DMS114 treated with DMSO at 0.1 percent for 48 hours (cell line): ENCODE data around the gene PABPC4L.
"Not testable (repeated sequence)": the region's sequence is repeated elsewhere in the genome, so short reads cannot be mapped to it uniquely, and the experiment has no call there.

ENCODE experiments used
- DNase-seq: peaks from one replicate; lab custom pipeline; 2025; ENCODE audit not compliant: unreplicated experiment; lab: John Stamatoyannopoulos, UW

The PABPC4L gene

DNA sequence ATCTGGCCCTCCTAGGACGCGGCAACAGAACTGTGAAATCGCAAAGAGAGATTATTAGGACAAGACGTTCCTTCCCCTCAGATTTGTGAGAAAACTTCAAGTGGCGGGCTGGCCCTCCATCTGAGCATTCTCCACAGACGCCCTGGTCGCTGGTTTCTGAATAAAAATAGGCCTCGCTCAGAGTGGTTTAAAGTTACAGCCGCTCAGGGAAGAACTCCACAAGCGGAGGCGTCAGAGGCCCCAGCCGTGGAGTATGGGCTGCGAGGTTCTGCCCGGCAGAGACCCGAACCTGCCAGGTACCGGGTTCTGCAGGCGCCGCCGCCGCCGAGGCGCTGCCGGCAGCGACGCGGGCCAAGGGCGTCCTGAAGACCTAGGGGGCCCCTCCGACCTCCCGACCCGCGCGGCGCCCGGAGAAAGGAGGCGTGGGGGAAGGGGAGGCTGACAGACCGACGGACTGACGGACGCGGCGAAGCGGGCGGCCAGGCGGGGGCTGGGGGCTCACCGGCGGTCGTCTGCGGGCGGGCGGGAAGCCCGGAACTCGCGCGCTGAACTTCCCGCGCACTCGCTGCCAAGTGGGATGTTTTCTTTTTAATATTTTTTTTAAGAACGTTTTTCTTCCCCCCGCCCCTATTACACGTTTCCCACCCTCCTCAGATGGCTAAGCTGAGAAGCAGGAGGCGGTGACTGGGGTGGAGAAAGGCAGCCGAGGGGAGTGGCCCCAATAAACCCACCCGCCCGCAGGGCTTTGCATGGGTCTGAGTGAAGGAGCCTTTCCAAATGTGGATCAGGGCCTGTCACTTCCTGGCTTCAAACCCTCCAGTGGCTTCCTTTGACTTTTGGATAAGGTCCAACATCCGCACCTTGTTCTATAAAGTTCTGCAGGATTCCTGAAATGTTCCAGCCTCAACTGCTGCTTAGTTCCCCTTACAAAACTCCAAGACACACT is at the start of gene PABPC4L:
TSS of gene PABPC4L (minus strand) at position 574 of the 946 bp plus-strand sequence. CDS start 770 bp downstream, outside the sequence.
- DNase-seq: no peak

DNA sequence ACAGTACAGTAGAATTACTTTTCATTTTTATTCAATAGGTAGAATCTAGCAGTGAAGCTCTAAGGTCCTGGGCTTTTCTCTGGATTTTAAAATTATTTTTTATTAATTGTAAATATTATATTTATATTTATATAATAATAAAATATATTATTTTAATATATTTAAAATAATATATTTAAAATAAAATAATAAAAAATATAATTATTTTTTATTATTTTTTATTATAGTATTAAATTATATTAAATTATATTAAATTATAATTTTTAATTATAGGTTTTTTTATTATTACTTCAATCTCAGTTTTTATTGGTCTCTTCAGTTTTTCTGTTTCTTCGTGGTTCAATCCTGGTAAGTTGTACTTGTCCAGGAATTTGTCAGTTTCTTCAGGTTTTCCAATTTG is 49.7 kb upstream of the PABPC4L start:
- no peak for DNase-seq

DNA sequence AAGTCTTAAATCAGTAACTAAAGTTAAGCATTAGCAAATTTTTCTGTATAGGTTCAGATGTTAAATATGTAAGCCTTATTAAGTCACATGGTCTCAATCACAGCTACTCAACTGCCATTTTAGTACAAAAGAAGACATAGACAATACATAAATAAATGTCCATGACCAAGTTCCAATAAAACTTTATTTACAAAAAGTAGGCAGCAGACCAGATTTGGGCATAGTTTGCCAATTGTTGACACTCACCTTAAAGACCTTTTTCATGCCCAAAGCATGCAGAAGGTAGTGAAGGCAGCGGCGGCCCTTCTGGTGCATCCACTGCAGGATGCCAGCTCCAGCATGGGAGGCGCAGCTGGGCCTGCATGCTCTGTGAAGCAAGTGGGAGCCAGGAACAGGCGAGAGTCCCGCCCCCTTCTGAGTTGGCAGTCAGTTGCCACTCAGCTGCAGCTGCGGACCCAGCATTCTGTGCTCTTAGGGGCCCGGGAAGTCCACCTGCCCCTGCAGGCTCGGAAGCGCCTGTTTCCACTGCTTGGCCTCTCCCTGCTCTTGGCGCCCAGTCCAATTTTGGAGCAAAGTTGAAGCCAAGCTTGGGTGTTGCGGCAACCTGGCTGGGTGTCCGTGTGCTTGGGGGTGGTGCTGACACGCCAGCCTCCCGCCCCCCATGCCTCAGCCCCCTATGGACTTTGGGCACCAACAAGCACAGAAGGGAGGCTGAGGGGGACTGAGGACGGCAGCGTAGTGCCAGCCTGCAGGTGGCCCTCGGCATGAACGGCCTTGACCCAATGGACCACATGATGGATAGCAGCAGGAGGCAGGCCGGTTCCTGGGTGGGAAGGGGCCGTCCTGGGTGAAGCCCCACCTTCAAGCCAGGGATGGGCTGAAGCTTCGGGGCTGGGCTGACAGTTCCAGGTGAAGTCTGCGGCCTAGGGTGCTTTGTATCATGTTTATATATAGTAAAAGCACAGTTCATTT is 42.4 kb upstream of the PABPC4L start:
- no peak for DNase-seq

DNA sequence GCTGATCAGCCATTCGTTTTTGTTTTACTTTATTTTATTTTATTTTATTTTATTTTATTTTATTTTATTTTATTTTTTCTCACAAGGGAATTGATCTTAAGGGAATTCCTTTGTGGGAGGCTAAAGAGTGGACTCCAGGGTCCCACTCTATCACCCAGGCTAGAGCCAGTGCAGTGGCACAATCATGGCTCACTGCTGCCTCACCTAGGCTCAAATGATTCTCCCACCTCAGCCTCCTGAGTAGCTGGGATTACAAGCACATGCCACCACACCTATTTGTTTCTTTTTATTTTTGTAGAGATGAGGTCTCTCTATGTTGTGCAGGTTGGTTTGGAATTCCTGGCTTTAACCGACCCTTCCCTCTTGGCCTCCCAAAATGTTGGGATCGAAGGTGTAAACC is 17.5 kb upstream of the PABPC4L start:
- DNase-seq: no peak

DNA sequence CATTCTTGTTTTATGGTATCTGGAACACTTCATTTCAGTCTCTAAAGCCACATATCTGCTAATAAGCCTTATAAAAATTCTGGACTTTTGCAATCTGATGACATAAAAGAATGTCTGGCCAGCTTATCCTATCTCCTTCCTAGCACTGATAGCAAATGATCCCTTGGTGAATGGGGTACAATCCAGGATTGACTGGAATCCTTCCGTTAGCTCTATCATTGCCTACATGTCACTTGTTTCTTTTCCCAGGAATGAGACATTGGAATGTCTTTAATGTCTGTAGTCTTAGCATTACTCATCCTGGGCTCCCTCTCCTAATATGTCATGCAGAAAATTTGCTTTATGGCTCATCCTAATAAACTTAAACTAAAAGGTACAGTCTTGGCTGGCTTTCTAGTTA is 14.8 kb upstream of the PABPC4L start:
- DNase-seq: no peak

DNA sequence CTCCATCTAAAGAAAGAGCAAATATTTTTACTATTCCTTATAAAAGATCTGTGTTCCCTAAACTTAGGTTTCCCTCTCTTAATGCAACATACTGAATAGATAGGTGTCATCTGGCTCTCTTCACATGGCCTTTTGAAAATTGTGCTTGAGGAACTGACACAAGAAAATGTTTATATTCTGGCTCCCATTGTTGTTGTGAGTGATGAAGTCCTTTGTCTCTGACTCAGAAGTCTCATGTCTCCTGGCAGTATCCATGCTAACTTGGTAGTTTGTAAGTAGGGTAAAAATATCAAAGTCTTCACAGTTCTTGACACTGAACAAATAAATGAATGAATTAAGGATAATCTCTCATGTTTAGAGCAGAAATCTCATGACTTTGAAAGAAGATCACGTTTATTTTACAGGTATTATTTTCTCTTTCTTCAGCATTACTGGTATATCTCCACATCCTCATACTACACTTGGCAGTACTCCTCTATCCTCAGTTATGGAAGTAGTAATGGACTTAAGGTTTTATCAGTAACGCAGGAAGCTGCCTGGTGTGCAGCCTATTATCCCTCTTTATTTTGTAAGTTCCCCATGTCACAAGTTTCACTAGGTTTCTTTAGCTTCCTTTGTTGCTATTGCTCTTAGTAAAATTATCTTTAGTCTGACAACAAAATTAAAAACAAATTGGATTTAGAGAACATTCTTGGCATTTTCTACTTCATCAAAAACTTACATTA is 14.2 kb upstream of the PABPC4L start:
- no peak for DNase-seq

DNA sequence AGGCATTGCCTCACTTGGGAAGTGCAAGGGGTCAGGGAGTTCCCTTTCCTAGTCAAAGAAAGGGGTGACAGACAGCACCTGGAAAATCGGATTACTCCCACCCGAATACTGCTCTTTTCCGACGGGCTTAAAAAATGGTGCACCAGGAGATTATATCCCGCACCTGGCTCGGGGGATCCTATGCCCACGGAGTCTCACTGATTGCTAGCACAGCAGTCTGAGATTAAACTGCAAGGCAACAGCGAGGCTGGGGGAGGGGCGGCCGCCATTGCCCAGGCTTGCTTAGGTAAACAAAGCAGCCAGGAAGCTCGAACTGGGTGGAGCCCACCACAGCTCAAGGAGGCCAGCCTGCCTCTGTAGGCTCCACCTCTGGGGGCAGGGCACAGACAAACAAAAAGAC is 6.4 kb upstream of the PABPC4L start:
- DNase-seq: not testable (repeated sequence)

DNA sequence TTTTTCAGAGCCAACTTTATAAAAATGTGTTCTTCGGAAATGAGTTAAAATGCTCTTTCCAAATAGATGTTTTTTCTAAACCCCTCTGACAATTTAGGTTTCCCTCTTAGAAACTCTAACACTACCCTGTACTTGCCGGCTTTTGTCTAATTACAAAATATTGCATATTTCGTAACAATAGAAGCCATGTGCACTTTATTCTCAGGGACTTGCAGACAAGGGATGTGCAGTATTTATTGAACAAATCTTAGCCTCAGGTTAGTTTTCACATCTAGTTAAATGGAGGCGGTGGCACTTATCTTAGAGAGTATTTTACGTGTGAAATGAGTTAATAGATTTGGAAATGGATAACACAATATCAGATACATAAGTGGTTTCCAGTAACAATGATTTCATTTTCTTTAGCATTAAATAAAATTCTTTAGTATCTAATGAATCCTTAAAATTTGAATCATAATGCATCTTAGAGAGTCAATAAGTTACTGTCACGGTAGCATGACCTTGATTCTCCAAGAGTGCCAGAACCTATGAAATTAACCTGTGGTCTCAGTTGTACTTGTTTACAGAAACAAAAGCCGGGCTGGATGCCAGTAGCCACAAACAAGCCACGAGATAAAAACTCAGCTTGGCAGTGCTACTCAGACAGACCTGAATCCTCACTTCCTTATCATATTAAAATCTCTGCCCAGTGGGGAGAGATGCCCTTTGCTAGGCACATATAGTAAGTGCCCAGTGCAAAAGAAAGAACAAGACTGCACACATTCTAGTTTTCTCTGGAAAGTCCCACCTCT is 772 bp upstream of the PABPC4L start:
- DNase-seq: no peak

DNA sequence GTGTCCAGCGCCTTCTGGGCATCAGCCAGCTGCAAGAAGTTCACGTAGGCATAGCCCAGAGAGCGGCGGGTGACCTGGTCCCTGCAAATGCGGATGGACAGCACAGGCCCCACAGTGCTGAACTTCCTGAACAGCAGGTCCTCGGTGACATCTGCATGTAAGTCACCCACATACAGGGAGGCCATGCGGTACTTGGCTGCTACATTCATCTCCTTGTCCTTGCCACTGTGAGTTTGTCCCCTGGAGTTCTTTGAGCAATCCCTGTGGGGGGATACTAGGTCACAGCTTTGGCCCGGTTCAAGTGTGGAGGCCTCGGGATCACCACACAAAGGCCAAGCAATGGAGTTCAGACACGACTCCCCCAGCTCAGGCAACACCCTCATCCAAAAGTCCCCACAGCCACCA is 776 bp downstream of the PABPC4L start:
- no peak for DNase-seq

DNA sequence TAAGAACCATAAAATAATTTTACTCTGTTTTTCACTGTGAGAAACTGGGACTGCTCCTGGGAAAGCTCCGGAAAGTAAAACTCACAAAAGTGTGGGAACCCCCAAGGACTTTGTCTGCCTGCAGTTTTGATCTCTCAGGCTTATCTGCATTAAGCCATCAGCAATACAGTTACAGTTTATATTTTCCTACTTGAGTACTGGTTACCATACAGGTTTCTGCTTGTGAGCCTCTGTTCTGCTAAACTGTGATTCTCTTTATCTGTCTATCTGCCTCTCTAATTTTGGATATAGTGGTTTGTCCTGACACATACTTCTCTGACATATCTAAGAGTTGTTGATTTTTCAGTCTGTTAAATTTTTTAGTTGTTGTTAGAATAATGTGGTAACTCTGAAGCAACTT is 11.6 kb downstream of the PABPC4L start:
- no peak for DNase-seq

DNA sequence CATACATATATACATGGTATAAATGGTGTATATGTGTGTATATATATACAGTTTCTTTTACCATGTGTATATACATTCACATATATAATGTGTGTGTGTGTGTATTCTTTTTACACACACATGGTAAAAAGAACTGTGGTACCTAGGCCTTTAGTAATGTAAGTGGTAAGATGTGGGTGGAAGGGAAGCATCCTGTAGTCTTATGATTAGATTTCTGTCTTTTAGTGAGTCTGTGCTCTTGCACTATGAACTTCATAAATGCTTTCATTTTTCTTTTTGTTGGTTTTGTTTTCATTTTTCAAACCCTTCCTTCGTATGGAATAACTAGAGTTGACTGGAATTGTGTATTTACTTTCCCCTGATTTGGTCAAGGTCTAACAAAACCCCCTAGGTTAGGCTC is 12.1 kb downstream of the PABPC4L start:
- DNase-seq: no peak

DNA sequence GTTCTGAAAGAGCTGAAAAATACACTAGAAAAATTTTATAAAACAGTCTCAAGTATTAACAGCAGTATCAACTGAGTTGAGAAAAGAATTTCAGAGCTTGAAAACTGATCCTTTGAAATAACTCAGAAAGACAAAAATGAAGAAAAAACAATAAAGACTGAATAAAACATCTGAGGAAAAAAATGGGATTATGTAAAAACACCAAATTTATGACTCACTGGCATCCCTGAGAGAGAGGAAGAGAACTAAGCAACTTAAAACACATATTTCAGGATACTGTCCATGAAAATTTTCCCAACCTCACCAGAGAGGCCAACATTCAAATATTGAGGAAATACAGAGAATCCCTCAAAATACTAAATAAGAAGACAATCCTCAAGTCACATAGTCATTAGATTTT is 22.9 kb downstream of the PABPC4L start:
- DNase-seq: no peak

DNA sequence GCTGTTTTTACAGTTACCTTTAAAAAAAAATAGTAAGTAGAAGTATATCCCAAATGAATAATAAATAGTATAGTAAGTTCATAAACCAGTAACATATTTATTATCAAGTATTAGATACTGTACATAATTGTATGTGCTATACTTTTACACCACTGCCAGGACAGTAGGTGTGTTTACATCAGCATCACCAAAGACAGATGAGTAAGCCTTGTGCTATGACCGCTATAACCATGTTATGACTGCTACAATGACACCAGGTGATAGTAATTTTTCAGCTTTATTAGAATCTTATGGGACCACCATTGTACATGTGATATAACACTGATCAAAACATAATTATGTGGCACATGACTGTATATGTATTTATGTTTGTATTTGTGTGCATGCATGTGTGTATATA is 27.3 kb downstream of the PABPC4L start:
- DNase-seq: no peak

DNA sequence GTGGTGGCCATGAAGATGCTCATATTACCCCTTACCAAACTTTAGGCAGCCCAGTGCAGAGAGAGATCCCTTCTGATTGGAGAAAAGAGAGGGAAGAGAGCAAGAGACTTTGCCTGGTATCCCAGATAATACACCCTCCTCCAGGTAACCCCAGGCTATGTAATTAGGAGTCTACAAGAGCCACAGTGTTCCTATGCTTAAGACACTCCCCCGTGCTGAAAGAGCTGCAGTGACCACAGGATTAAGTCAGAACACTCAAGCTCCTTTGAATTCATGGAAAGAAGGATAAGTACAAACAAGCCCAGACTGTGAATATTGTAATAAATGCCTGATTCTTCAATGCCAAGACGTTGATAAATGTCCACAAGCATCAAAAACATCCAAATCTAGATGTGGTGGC is 41.4 kb downstream of the PABPC4L start:
- DNase-seq: no peak

DNA sequence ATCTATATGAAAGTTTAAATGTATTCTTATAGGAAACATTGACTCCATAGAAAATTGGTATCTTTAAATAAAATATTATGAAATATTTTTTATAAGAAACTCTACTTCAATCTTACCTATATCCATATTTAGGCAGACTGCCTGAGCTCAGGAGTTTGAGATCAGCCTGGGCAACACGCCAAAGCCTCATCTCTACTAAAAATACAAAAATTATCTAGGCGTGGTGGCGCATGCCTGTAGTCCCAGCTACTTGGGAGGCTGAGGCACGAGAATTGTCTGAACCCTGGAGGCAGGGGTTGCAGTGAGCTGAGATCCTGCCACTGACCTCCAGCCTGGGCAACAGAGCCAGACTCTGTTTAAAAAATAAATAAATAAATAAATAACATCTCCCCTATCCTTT is 47.5 kb downstream of the PABPC4L start:
- no peak for DNase-seq

DNA sequence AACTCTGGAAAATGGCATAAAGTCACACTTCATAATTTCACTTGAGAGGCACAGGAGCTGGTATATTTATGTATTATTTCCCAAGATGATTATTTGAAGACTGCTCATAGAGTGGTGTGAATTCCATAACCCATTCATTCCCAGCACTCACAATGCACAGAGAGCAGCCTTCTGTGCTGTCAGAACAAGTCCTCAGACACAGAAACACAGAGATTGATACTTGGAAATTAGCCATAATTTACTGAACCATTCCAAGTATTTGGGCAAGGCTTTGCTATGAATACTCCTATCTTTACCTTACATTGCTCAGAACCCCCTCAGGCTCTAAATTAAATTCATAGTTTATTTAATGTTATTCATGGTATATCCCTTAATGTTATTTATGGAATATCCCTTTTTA is 53.6 kb downstream of the PABPC4L start:
- DNase-seq: no peak
